K562 (cell line): ENCODE results near the gene ACBD4. TPM values are rescaled to one million over a fixed set of nuclear protein-coding genes. Genes with fewer than 3 reads are reported as not detected.

ENCODE experiments used
- CC2D1A ChIP-seq: fragments of 450-650 bp; IDR thresholded peaks from 2 replicates; pipeline ENCODE4 v1.6.1; 2017; ENCODE audit warnings: mild to moderate bottlenecking
- CHCHD3 ChIP-seq: fragments of 250-450 bp; sonication (Bioruptor Pico); IDR thresholded peaks from 2 replicates; pipeline ENCODE4 v2.1.2; 2022; ENCODE audit warnings: mild to moderate bottlenecking
- COPS2 ChIP-seq: fragments of 450-650 bp; conservative IDR thresholded peaks from 2 replicates; pipeline ENCODE4 v1.6.1; 2016; ENCODE audit warnings: mild to moderate bottlenecking, moderate library complexity
- E2F3 ChIP-seq: fragments of 250-450 bp; sonication (Bioruptor Pico); IDR thresholded peaks from 2 replicates; pipeline ENCODE4 v1.4.0; 2020; ENCODE audit warnings: mild to moderate bottlenecking
- ETV1 ChIP-seq: fragments of 450-650 bp; conservative IDR thresholded peaks from 2 replicates; pipeline ENCODE4 v1.6.1; 2016; ENCODE audit warnings: missing genetic modification characterization, control low read depth, low read depth, missing compliant biosample characterization
- MEIS2 ChIP-seq: fragments of 450-650 bp; IDR thresholded peaks from 2 replicates; pipeline ENCODE4 v1.6.1; 2014; ENCODE audit warnings: mild to moderate bottlenecking; ENCODE audit not compliant: partially characterized antibody
- MTF1 ChIP-seq: fragments of 250-450 bp; sonication (Bioruptor Pico); IDR thresholded peaks from 2 replicates; pipeline ENCODE4 v1.9.0; 2021; ENCODE audit warnings: moderate library complexity, mild to moderate bottlenecking, inconsistent platforms, borderline replicate concordance
- NCOA1 ChIP-seq: fragments of 450-650 bp; IDR thresholded peaks from 2 replicates; pipeline ENCODE4 v1.6.1; 2016; ENCODE audit warnings: low read depth
- NFIC ChIP-seq: fragments of 450-650 bp; IDR thresholded peaks from 2 replicates; pipeline ENCODE4 v1.6.1; 2017; ENCODE audit warnings: mild to moderate bottlenecking, inconsistent platforms
- NR2C1 ChIP-seq, 2 experiments: fragments of 450-650 bp; IDR thresholded peaks; 2 replicates each; pipeline ENCODE4 v1.6.1; 2017; ENCODE audit warnings: mild to moderate bottlenecking in 2 of 2, antibody characterized with exemption in 1 of 2, inconsistent platforms in 1 of 2, missing compliant biosample characterization in 1 of 2, missing genetic modification characterization in 1 of 2
- RAD21 ChIP-seq, 2 experiments: fragments of 250-450 bp in 1 of 2; fragments of 450-650 bp in 1 of 2; sonication (Bioruptor Pico) in 1 of 2; formaldehyde crosslinking in 1 of 2; IDR thresholded peaks in 1 of 2; conservative IDR thresholded peaks in 1 of 2; 2 replicates each; pipeline versions ENCODE4 v1.4.0 to v1.8.0; 2020 to 2022; ENCODE audit warnings: mild to moderate bottlenecking in 2 of 2, moderate library complexity in 1 of 2
- RHOXF2B ChIP-seq: fragments of 250-450 bp; sonication (Bioruptor Pico); conservative IDR thresholded peaks from 2 replicates; pipeline ENCODE4 v1.5.1; 2021
- RUNX1 ChIP-seq: sonication (generic); IDR thresholded peaks from 2 replicates; pipeline ENCODE4 v1.6.1; 2016; ENCODE audit warnings: antibody characterized with exemption, low read depth
- TOE1 ChIP-seq, 2 experiments: fragments of 450-650 bp in 1 of 2; sonication (generic) in 1 of 2; formaldehyde crosslinking in 1 of 2; IDR thresholded peaks; 2 replicates each; pipeline versions ENCODE4 v1.7.1 to v1.8.0; 2016 to 2022; ENCODE audit warnings: borderline replicate concordance in 2 of 2, mild to moderate bottlenecking in 2 of 2, antibody characterized with exemption in 1 of 2, inconsistent platforms in 1 of 2, low read depth in 1 of 2, missing genetic modification reagents in 1 of 2, moderate library complexity in 1 of 2
- ZEB2 ChIP-seq: fragments of 450-650 bp; IDR thresholded peaks from 2 replicates; pipeline ENCODE4 v1.6.1; 2016
- ZNF217 ChIP-seq: sonication (generic); formaldehyde crosslinking; IDR thresholded peaks from 2 replicates; pipeline ENCODE4 v1.8.0; 2022; ENCODE audit warnings: mild to moderate bottlenecking, missing genetic modification reagents
- ZNF699 ChIP-seq: fragments of 250-450 bp; sonication (Bioruptor Pico); IDR thresholded peaks from 2 replicates; pipeline ENCODE4 v1.8.0; 2021; ENCODE audit warnings: mild to moderate bottlenecking, moderate library complexity; ENCODE audit not compliant: insufficient replicate concordance
- ZNF707 ChIP-seq: fragments of 250-450 bp; sonication (Bioruptor Pico); conservative IDR thresholded peaks from 2 replicates; pipeline ENCODE4 v1.8.0; 2022; ENCODE audit warnings: inconsistent platforms, mild to moderate bottlenecking, moderate library complexity
- polyA plus RNA-seq, 8 experiments: library from polyadenylated mRNA; depleted of rRNA in 4 of 8; stranded (reverse) in 5 of 8; unstranded in 3 of 8; fragments of >200 nt; fragmentation: Nextera tagmentation in 2 of 8; fragmentation: Illumina TruSeq in 1 of 8; extraction: Ambion mirVana in 2 of 8; extraction: Trizol in 1 of 8; gene quantifications; 2 replicates each; pipeline versions ENCODE4 v1.2.1 to v1.2.3, GENCODE V29; 2011 to 2014; ENCODE audit warnings: inconsistent platforms in 1 of 8, missing spikeins in 1 of 8
- total RNA-seq, 7 experiments: library from RNA; depleted of rRNA in 6 of 7; stranded (reverse); fragments of >200 nt in 6 of 7; fragmentation: Illumina TruSeq in 2 of 7; extraction: Trizol in 2 of 7; gene quantifications; 2 replicates each; pipeline versions ENCODE4 v1.2.1 to v1.2.3, GENCODE V29; 2011 to 2021; ENCODE audit warnings: low replicate concordance in 1 of 7
- TF ChIP-seq, protein P1 (sequence below): sonication (generic); formaldehyde crosslinking; IDR thresholded peaks from 2 replicates; pipeline ENCODE4 v1.8.1; 2023; ENCODE audit warnings: mild to moderate bottlenecking, missing genetic modification reagents
- TF ChIP-seq, protein P2 (sequence below): sonication (generic); formaldehyde crosslinking; IDR thresholded peaks from 2 replicates; pipeline ENCODE4 v1.4.0; 2020; ENCODE audit warnings: mild to moderate bottlenecking, missing genetic modification reagents
- TF ChIP-seq, protein P3 (sequence below): fragments of 250-450 bp; sonication (Bioruptor Pico); IDR thresholded peaks from 2 replicates; pipeline ENCODE4 v1.5.0; 2022; ENCODE audit warnings: mild to moderate bottlenecking

The ACBD4 gene
- total and polyA plus RNA-seq, 9 of the 15 experiments (the other 6 are each of a cell fraction or from before 2014, with no cell fraction given), result 0.14 to 6.9 (median 4.6) TPM

DNA sequence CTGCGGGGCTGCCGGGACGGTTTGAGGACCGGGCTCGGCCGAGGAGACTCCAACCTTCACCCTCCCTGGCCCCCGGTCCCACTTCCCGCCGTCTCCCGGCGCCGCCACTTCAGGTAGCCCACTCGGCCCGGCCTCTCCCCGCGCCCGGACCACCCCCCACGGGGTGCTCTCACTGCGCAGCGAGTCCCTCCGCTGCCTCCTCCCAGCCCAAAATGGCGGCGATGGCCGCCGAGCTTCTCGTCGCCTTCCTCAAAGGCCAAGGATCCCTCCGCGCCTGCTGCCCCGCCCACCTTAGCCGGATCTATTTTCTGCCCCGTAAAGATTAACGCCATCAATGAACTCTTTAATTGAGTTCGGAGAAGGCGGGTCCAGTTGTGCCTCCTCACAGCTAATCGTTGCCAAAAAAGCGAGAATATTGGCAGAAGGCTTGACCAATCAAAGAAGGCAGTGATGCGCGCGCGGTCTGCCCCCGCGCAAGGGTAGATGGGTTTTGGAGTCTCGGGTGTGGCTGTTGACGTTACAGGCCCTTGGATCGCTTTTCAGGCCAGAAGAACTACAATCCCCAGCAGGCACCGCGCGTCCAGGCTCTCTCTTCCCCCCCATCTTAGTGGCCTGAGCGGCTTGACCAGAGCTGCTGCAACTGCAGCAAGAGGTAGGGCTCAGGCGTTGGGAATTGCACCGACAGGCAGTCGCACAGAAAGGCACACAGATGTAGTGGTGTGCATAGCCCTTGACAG is 26.0 kb downstream of the ACBD4 start, which contains the start of gene HEXIM2 (continued):
- TF ChIP-seq ZNF699, result no peak
- peak; percentile 87 for TF ChIP-seq NR2C1 (IDR thresholded peaks at IDR 0.05)
- peak; percentile 92 for TF ChIP-seq NR2C1 (tag; IDR thresholded peaks at IDR 0.05)
- TF ChIP-seq COPS2, result no peak
- peak; percentile 77 for TF ChIP-seq TOE1 (IDR thresholded peaks at IDR 0.05; ENCODE audit: borderline replicate concordance)
- TF ChIP-seq TOE1 (CRISPR knock-in tag; IDR thresholded peaks at IDR 0.05; ENCODE audit: borderline replicate concordance, low read depth), result no peak
- TF ChIP-seq, protein P1, sequence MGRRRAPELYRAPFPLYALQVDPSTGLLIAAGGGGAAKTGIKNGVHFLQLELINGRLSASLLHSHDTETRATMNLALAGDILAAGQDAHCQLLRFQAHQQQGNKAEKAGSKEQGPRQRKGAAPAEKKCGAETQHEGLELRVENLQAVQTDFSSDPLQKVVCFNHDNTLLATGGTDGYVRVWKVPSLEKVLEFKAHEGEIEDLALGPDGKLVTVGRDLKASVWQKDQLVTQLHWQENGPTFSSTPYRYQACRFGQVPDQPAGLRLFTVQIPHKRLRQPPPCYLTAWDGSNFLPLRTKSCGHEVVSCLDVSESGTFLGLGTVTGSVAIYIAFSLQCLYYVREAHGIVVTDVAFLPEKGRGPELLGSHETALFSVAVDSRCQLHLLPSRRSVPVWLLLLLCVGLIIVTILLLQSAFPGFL (CRISPR knock-in tag), result no peak
- TF ChIP-seq, protein P2, sequence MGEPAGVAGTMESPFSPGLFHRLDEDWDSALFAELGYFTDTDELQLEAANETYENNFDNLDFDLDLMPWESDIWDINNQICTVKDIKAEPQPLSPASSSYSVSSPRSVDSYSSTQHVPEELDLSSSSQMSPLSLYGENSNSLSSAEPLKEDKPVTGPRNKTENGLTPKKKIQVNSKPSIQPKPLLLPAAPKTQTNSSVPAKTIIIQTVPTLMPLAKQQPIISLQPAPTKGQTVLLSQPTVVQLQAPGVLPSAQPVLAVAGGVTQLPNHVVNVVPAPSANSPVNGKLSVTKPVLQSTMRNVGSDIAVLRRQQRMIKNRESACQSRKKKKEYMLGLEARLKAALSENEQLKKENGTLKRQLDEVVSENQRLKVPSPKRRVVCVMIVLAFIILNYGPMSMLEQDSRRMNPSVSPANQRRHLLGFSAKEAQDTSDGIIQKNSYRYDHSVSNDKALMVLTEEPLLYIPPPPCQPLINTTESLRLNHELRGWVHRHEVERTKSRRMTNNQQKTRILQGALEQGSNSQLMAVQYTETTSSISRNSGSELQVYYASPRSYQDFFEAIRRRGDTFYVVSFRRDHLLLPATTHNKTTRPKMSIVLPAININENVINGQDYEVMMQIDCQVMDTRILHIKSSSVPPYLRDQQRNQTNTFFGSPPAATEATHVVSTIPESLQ (CRISPR knock-in tag), result no peak
- TF ChIP-seq ZNF217 (CRISPR knock-in tag), result no peak
- TF ChIP-seq RHOXF2B (CRISPR knock-in tag), result no peak
- no peak for TF ChIP-seq ETV1 (tag)
- peak; percentile 50 for TF ChIP-seq NFIC
- 0 out of 2 replicates have a peak, but pooled peaks have one; percentile 37 for TF ChIP-seq E2F3 (CRISPR knock-in tag)
- TF ChIP-seq RAD21 (CRISPR knock-in tag; conservative IDR thresholded peaks at IDR 0.05 in 1 of 2, IDR thresholded peaks at IDR 0.05 in 1 of 2), result 0 out of 4 replicates have a peak, but pooled peaks of 1 of the 2 experiments have one; percentile 4
- peak; percentile 85 for TF ChIP-seq MEIS2
- TF ChIP-seq NCOA1, result 0 out of 2 replicates have a peak, but pooled peaks have one; percentile 19
- TF ChIP-seq, protein P3, sequence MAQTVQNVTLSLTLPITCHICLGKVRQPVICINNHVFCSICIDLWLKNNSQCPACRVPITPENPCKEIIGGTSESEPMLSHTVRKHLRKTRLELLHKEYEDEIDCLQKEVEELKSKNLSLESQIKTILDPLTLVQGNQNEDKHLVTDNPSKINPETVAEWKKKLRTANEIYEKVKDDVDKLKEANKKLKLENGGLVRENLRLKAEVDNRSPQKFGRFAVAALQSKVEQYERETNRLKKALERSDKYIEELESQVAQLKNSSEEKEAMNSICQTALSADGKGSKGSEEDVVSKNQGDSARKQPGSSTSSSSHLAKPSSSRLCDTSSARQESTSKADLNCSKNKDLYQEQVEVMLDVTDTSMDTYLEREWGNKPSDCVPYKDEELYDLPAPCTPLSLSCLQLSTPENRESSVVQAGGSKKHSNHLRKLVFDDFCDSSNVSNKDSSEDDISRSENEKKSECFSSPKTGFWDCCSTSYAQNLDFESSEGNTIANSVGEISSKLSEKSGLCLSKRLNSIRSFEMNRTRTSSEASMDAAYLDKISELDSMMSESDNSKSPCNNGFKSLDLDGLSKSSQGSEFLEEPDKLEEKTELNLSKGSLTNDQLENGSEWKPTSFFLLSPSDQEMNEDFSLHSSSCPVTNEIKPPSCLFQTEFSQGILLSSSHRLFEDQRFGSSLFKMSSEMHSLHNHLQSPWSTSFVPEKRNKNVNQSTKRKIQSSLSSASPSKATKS (CRISPR knock-in tag), result no peak
- TF ChIP-seq CC2D1A, result no peak
- no peak; the same call in 1 of the 2 replicates for TF ChIP-seq CHCHD3 (CRISPR knock-in tag)
- 0 out of 2 replicates have a peak, but pooled peaks have one; percentile 9 for TF ChIP-seq ZNF707
- TF ChIP-seq ZEB2, result no peak
- TF ChIP-seq MTF1 (CRISPR knock-in tag), result no peak
- no peak for TF ChIP-seq RUNX1
